ENCODE results near the gene TMEM42.

DNA sequence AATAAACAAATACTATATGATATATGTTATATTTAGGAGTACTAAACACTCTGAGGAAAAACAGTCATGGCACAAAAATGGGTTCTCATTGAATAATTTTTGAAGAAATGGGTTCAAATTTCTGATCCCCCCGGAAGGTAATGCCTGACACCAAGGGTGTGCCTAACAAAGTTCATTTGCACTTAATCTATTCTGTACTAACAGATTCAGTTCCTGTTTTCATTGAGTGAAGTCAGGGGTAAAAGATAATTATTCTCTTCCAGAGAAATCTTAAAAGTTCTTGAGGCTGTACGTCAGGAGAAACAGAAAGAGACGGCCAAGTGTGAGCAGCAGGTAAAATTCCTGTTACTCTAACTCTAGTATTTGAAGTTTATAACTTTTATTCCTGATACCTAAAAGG lies 34.5 kb upstream of the TMEM42 start:
- no peak for TF ChIP-seq CREB1 (CRISPR knock-in tag; IDR thresholded peaks at IDR 0.05; ENCODE audit: low read depth)
- TF ChIP-seq, protein P1, sequence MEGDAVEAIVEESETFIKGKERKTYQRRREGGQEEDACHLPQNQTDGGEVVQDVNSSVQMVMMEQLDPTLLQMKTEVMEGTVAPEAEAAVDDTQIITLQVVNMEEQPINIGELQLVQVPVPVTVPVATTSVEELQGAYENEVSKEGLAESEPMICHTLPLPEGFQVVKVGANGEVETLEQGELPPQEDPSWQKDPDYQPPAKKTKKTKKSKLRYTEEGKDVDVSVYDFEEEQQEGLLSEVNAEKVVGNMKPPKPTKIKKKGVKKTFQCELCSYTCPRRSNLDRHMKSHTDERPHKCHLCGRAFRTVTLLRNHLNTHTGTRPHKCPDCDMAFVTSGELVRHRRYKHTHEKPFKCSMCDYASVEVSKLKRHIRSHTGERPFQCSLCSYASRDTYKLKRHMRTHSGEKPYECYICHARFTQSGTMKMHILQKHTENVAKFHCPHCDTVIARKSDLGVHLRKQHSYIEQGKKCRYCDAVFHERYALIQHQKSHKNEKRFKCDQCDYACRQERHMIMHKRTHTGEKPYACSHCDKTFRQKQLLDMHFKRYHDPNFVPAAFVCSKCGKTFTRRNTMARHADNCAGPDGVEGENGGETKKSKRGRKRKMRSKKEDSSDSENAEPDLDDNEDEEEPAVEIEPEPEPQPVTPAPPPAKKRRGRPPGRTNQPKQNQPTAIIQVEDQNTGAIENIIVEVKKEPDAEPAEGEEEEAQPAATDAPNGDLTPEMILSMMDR (conservative IDR thresholded peaks at IDR 0.05; ENCODE audit: low read depth in 2 of 2), result no peak
- no peak for TF ChIP-seq ZNF114 (CRISPR knock-in tag; IDR thresholded peaks at IDR 0.05)
- TF ChIP-seq POLR2AphosphoS5 (IDR thresholded peaks at IDR 0.05; ENCODE audit: low read depth), result no peak
- no peak for TF ChIP-seq EZH2 (IDR thresholded peaks at IDR 0.05; ENCODE audit: low read depth, unreplicated experiment)
- no peak for TF ChIP-seq EZH2phosphoT487 (IDR thresholded peaks at IDR 0.05; ENCODE audit: unreplicated experiment)
- TF ChIP-seq NANOG (IDR thresholded peaks at IDR 0.05; ENCODE audit: borderline replicate concordance), result no peak
- TF ChIP-seq ETS1 (IDR thresholded peaks at IDR 0.05), result no peak
- TF ChIP-seq REST (IDR thresholded peaks at IDR 0.05; ENCODE audit: unreplicated experiment), result no peak
- TF ChIP-seq STAT1 (IDR thresholded peaks at IDR 0.05; ENCODE audit: unreplicated experiment), result no peak
- TF ChIP-seq ZNF331 (CRISPR knock-in tag; IDR thresholded peaks at IDR 0.05; ENCODE audit: low read depth), result no peak
- TF ChIP-seq JUNB (IDR thresholded peaks at IDR 0.05; ENCODE audit: unreplicated experiment), result no peak
- TF ChIP-seq, protein P2, sequence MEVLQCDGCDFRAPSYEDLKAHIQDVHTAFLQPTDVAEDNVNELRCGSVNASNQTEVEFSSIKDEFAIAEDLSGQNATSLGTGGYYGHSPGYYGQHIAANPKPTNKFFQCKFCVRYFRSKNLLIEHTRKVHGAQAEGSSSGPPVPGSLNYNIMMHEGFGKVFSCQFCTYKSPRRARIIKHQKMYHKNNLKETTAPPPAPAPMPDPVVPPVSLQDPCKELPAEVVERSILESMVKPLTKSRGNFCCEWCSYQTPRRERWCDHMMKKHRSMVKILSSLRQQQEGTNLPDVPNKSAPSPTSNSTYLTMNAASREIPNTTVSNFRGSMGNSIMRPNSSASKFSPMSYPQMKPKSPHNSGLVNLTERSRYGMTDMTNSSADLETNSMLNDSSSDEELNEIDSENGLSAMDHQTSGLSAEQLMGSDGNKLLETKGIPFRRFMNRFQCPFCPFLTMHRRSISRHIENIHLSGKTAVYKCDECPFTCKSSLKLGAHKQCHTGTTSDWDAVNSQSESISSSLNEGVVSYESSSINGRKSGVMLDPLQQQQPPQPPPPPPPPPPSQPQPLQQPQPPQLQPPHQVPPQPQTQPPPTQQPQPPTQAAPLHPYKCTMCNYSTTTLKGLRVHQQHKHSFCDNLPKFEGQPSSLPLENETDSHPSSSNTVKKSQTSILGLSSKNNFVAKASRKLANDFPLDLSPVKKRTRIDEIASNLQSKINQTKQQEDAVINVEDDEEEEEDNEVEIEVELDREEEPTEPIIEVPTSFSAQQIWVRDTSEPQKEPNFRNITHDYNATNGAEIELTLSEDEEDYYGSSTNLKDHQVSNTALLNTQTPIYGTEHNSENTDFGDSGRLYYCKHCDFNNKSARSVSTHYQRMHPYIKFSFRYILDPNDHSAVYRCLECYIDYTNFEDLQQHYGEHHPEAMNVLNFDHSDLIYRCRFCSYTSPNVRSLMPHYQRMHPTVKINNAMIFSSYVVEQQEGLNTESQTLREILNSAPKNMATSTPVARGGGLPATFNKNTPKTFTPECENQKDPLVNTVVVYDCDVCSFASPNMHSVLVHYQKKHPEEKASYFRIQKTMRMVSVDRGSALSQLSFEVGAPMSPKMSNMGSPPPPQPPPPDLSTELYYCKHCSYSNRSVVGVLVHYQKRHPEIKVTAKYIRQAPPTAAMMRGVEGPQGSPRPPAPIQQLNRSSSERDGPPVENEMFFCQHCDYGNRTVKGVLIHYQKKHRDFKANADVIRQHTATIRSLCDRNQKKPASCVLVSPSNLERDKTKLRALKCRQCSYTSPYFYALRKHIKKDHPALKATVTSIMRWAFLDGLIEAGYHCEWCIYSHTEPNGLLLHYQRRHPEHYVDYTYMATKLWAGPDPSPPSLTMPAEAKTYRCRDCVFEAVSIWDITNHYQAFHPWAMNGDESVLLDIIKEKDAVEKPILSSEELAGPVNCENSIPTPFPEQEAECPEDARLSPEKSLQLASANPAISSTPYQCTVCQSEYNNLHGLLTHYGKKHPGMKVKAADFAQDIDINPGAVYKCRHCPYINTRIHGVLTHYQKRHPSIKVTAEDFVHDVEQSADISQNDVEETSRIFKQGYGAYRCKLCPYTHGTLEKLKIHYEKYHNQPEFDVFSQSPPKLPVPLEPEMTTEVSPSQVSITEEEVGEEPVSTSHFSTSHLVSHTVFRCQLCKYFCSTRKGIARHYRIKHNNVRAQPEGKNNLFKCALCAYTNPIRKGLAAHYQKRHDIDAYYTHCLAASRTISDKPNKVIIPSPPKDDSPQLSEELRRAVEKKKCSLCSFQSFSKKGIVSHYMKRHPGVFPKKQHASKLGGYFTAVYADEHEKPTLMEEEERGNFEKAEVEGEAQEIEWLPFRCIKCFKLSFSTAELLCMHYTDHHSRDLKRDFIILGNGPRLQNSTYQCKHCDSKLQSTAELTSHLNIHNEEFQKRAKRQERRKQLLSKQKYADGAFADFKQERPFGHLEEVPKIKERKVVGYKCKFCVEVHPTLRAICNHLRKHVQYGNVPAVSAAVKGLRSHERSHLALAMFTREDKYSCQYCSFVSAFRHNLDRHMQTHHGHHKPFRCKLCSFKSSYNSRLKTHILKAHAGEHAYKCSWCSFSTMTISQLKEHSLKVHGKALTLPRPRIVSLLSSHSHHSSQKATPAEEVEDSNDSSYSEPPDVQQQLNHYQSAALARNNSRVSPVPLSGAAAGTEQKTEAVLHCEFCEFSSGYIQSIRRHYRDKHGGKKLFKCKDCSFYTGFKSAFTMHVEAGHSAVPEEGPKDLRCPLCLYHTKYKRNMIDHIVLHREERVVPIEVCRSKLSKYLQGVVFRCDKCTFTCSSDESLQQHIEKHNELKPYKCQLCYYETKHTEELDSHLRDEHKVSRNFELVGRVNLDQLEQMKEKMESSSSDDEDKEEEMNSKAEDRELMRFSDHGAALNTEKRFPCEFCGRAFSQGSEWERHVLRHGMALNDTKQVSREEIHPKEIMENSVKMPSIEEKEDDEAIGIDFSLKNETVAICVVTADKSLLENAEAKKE (CRISPR knock-in tag; IDR thresholded peaks at IDR 0.05), result no peak

Data from GM23338 (cell line).